H9 (cell line): Measurements from ENCODE around the gene SELENOH. TPM values are rescaled to one million over a fixed set of nuclear protein-coding genes. Genes with fewer than 3 reads are reported as not detected.

ENCODE experiments used
- DNase-seq: peaks from one replicate; pipeline ENCODE4 v3.0.0-alpha.2; 2017
- H2AFZ ChIP-seq: one replicate; pipeline ENCODE4 v1.6.1; 2013; ENCODE audit warnings: mild to moderate bottlenecking, low read length, control low read depth, moderate library complexity
- H2AK5ac ChIP-seq: 2 replicates; pipeline ENCODE4 v1.6.1; 2013; ENCODE audit warnings: low read length, control low read depth, mixed read lengths; ENCODE audit not compliant: insufficient read length
- H2BK120ac ChIP-seq: one replicate; pipeline ENCODE4 v1.6.1; 2013; ENCODE audit warnings: low read depth, mild to moderate bottlenecking, low read length, control low read depth, inconsistent platforms; ENCODE audit not compliant: poor library complexity, severe bottlenecking
- H2BK12ac ChIP-seq: 2 replicates; pipeline ENCODE4 v1.6.1; 2013; ENCODE audit warnings: low read length, control low read depth, mixed read lengths, low read depth; ENCODE audit not compliant: insufficient read length
- H2BK15ac ChIP-seq: 2 replicates; pipeline ENCODE4 v1.6.1; 2013; ENCODE audit warnings: low read depth, low read length, control low read depth
- H2BK20ac ChIP-seq: one replicate; pipeline ENCODE4 v1.6.1; 2013; ENCODE audit warnings: low read depth, mild to moderate bottlenecking, low read length, control low read depth, inconsistent platforms; ENCODE audit not compliant: poor library complexity, severe bottlenecking
- H2BK5ac ChIP-seq: 2 replicates; pipeline ENCODE4 v1.6.1; 2013; ENCODE audit warnings: low read length, control low read depth, mixed read lengths; ENCODE audit not compliant: insufficient read length
- H3K14ac ChIP-seq: 2 replicates; pipeline ENCODE4 v1.6.1; 2013; ENCODE audit warnings: low read length, control low read depth; ENCODE audit not compliant: insufficient read depth
- H3K18ac ChIP-seq: 2 replicates; pipeline ENCODE4 v1.6.1; 2013; ENCODE audit warnings: low read depth, mild to moderate bottlenecking, mixed read lengths, low read length, control low read depth; ENCODE audit not compliant: insufficient read length
- H3K23ac ChIP-seq: 2 replicates; pipeline ENCODE4 v1.6.1; 2013; ENCODE audit warnings: low read length, control low read depth, mixed read lengths, low read depth; ENCODE audit not compliant: insufficient read length
- H3K23me2 ChIP-seq: 2 replicates; pipeline ENCODE4 v1.6.1; 2013; ENCODE audit warnings: low read depth, mild to moderate bottlenecking, mixed read lengths, low read length, control low read depth; ENCODE audit not compliant: insufficient read length, poor library complexity, severe bottlenecking
- H3K27ac ChIP-seq: 2 replicates; pipeline ENCODE4 v1.5.1; 2013; ENCODE audit warnings: low read length, control low read depth, mixed read lengths, low read depth; ENCODE audit not compliant: insufficient read length
- H3K27me3 ChIP-seq: 2 replicates; pipeline ENCODE4 v1.6.1; 2013; ENCODE audit warnings: low read length, control low read depth, inconsistent platforms; ENCODE audit not compliant: insufficient read depth
- H3K4ac ChIP-seq: 2 replicates; pipeline ENCODE4 v1.6.1; 2013; ENCODE audit warnings: low read depth, mild to moderate bottlenecking, control low read depth, inconsistent platforms, low read length, moderate library complexity
- H3K4me1 ChIP-seq: 2 replicates; pipeline ENCODE4 v1.6.1; 2013; ENCODE audit warnings: low read length, control low read depth, inconsistent platforms; ENCODE audit not compliant: insufficient read depth
- H3K4me2 ChIP-seq: 2 replicates; pipeline ENCODE4 v1.6.1; 2013; ENCODE audit warnings: low read length, control low read depth, mixed read lengths; ENCODE audit not compliant: insufficient read length, insufficient read depth
- H3K56ac ChIP-seq: 2 replicates; pipeline ENCODE4 v1.6.1; 2013; ENCODE audit warnings: low read depth, mild to moderate bottlenecking, mixed read lengths, low read length, control low read depth; ENCODE audit not compliant: insufficient read length
- H3K79me1 ChIP-seq: 2 replicates; pipeline ENCODE4 v1.6.1; 2013; ENCODE audit warnings: low read depth, mild to moderate bottlenecking, moderate library complexity, low read length, control low read depth, inconsistent platforms; ENCODE audit not compliant: insufficient read depth, poor library complexity, severe bottlenecking
- H3K79me2 ChIP-seq: 2 replicates; pipeline ENCODE4 v1.6.1; 2013; ENCODE audit warnings: low read length, control low read depth, inconsistent platforms; ENCODE audit not compliant: insufficient read depth
- H3K9ac ChIP-seq: 2 replicates; pipeline ENCODE4 v1.6.1; 2013; ENCODE audit warnings: low read length, control low read depth, mixed read lengths; ENCODE audit not compliant: insufficient read length; ENCODE audit errors: extremely low read depth
- H3K9me3 ChIP-seq: one replicate; pipeline ENCODE4 v1.6.1; 2013; ENCODE audit warnings: low read depth, low read length, inconsistent platforms; ENCODE audit not compliant: control insufficient read depth
- H3T11ph ChIP-seq: one replicate; pipeline ENCODE4 v1.6.1; 2013; ENCODE audit warnings: mild to moderate bottlenecking, low read length, control low read depth, inconsistent platforms
- H4K20me1 ChIP-seq: one replicate; pipeline ENCODE4 v1.6.1; 2013; ENCODE audit not compliant: control insufficient read depth, insufficient read length, insufficient read depth
- H4K5ac ChIP-seq: 2 replicates; pipeline ENCODE4 v1.6.1; 2013; ENCODE audit warnings: low read depth, mild to moderate bottlenecking, mixed read lengths, low read length, control low read depth; ENCODE audit not compliant: insufficient read length
- H4K8ac ChIP-seq: replicated peaks from 2 replicates; pipeline ENCODE4 v1.6.1; 2013; ENCODE audit warnings: low read length, control low read depth, mixed read lengths, low read depth; ENCODE audit not compliant: insufficient read length
- H4K91ac ChIP-seq: 2 replicates; pipeline ENCODE4 v1.6.1; 2013; ENCODE audit warnings: low read depth, mild to moderate bottlenecking, moderate library complexity, mixed read lengths, low read length, control low read depth; ENCODE audit not compliant: insufficient read length
- H3K27ac Mint-ChIP-seq, 3 experiments: 2 replicates in 2 of 3; 3 replicates in 1 of 3; pipeline ENCODE4 v1.8.0; 2020 to 2021; ENCODE audit warnings: mixed read lengths in 3 of 3, mild to moderate bottlenecking in 1 of 3, moderate library complexity in 1 of 3
- H3K27me3 Mint-ChIP-seq: 2 replicates; pipeline ENCODE4 v1.8.0; 2021; ENCODE audit warnings: low read depth, mild to moderate bottlenecking, moderate library complexity, mixed read lengths
- H3K36me3 Mint-ChIP-seq, 3 experiments: 2 replicates in 2 of 3; 3 replicates in 1 of 3; pipeline ENCODE4 v1.8.0; 2020 to 2021; ENCODE audit warnings: low read depth in 3 of 3, mixed read lengths in 3 of 3; ENCODE audit not compliant: insufficient read depth in 1 of 3
- H3K4me1 Mint-ChIP-seq, 2 experiments: 2 replicates each; pipeline ENCODE4 v1.8.0; 2020; ENCODE audit warnings: mixed read lengths in 2 of 2
- H3K4me3 Mint-ChIP-seq, 2 experiments: 2 replicates in 1 of 2; 3 replicates in 1 of 2; pipeline ENCODE4 v1.8.0; 2020 to 2021; ENCODE audit warnings: mild to moderate bottlenecking in 2 of 2, mixed read lengths in 2 of 2, moderate library complexity in 1 of 2
- H3K9me3 Mint-ChIP-seq, 2 experiments: 2 replicates in 1 of 2; 3 replicates in 1 of 2; pipeline ENCODE4 v1.8.0; 2020; ENCODE audit warnings: mild to moderate bottlenecking in 2 of 2, mixed read lengths in 2 of 2, moderate library complexity in 1 of 2
- CTCF ChIP-seq: fragments of 200-600 bp; sonication (generic); conservative IDR thresholded peaks from 3 replicates; pipeline ENCODE4 v1.8.0; 2021; ENCODE audit warnings: antibody characterized with exemption, mild to moderate bottlenecking
- WGBS: extraction: QIAGEN DNeasy Blood & Tissue Kit; methylation state at CpG from one replicate; pipeline ENCODE4 v1.1.7; 2013; ENCODE audit warnings: missing lambda C conversion rate, low lambda C conversion rate, mixed read lengths; ENCODE audit not compliant: insufficient read length; ENCODE audit errors: extremely low coverage; 5-methylcytosine and 5-hydroxymethylcytosine counted together
- total RNA-seq: library from RNA; stranded (reverse); gene quantifications from 2 replicates; pipeline ENCODE4 v1.2.1, GENCODE V29; 2021

Gene SELENOH
- total RNA-seq, 1 experiment from 2014 or later, result 251 TPM

- Histone ChIP-seq H3K23me2 (no peaks in the 10 kb centered on the region), H3K79me2 (peaks cover 30% of the 10 kb centered on the region; the same call in 1 of the 2 replicates), H2AFZ (no peak overlapping the region), H4K5ac (no peak overlapping the region), H3T11ph (no peak overlapping the region), H2BK12ac (no peak overlapping the region), H3K23ac (no peak overlapping the region), H3K56ac (no peak overlapping the region), H4K91ac (no peak overlapping the region), H3K27ac (no peak overlapping the region), H2BK120ac (no peak overlapping the region), H4K8ac (no peak overlapping the region), H3K18ac (no peak overlapping the region), H3K79me1 (peaks cover 18% of the 10 kb centered on the region), H2AK5ac (no peak overlapping the region), H2BK5ac (no peak overlapping the region), H2BK20ac (no peak overlapping the region), H2BK15ac (no peak overlapping the region), H3K9ac (no peak overlapping the region), H3K4me1 (peaks cover 9% of the 10 kb centered on the region; the same call in 1 of the 2 replicates), H3K27me3 (no peaks in the 10 kb centered on the region), H3K4me2 (no peak overlapping the region), H4K20me1 (no peaks in the 10 kb centered on the region), H3K14ac (no peak overlapping the region), H3K4ac (no peak overlapping the region), H3K9me3 (no peaks in the 10 kb centered on the region)
- Mint-ChIP-seq H3K27me3 (no peaks in the 10 kb centered on the region), H3K36me3 (peaks cover 21 to 53% (median 53%) of the 10 kb centered on the region in 3 experiments), H3K9me3 (no peaks in the 10 kb centered on the region), H3K4me3 (no peak overlapping the region), H3K27ac (peak overlapping the region in 2 of 3 experiments; percentile 69 to 88; a peak in 4 of 7 replicates), H3K4me1 (peaks cover 33 to 39% of the 10 kb centered on the region in 2 experiments)
- WGBS, result no CpG with 5 or more reads among the region's 22 CpGs
- DNase-seq, result peak; percentile 54
- no peak for TF ChIP-seq CTCF
Measured at GRCh38 chr11:57791321-57792059, 50.2 kb downstream of the SELENOH start.
